Thyroid gland (tissue), 4 donors: Measurements from ENCODE around the gene EVA1A.

Source experiments
- POLR2A ChIP-seq, 2 donors: fragments of 450-650 bp; IDR thresholded peaks; one replicate each; pipeline ENCODE4 v1.6.1; 2017; ENCODE audit warnings: antibody characterized with exemption in 2 of 2, mild to moderate bottlenecking in 2 of 2, moderate library complexity in 1 of 2
- TF ChIP-seq, protein P1 (sequence below), 6 experiments: fragments of 200-600 bp in 3 of 6; fragments of 450-650 bp in 3 of 6; sonication (generic) in 3 of 6; IDR thresholded peaks; one replicate each; pipeline ENCODE4 v1.5.1; 2016 to 2019; ENCODE audit warnings: antibody characterized with exemption in 6 of 6, mild to moderate bottlenecking in 2 of 6, inconsistent platforms in 1 of 6, moderate library complexity in 1 of 6

DNA sequence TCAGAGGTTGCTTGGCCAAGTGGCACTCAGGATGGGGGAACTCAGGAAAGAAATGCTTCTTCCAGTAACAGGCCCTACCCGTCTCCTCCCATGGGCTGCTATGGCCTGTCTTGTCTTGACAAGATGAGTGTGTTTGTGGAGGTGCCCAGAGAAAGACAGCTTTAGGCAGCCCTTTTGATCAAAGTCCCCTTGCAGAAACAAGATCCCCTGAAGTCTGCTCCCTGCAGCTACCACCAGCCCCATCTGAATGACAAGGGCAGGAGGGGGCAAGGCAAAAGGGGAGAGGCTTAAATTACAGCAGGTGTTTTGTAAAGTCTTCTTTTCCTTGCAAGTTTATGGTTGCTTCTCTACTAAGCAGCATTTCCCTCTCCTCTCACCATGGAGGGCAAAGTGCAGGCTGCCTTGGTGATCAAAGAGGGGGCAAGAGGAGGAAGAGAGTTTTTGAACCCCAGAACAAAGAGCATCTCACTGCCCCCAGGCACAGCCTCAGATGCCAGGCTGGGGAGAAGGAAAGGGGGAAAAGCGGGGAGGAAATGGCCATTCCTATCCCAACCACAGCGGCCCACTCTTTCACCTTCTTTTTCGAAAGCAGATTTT lies 6.7 kb downstream of the EVA1A start:
- TF ChIP-seq POLR2A (IDR thresholded peaks at IDR 0.05) = no peak
- TF ChIP-seq, protein P1, sequence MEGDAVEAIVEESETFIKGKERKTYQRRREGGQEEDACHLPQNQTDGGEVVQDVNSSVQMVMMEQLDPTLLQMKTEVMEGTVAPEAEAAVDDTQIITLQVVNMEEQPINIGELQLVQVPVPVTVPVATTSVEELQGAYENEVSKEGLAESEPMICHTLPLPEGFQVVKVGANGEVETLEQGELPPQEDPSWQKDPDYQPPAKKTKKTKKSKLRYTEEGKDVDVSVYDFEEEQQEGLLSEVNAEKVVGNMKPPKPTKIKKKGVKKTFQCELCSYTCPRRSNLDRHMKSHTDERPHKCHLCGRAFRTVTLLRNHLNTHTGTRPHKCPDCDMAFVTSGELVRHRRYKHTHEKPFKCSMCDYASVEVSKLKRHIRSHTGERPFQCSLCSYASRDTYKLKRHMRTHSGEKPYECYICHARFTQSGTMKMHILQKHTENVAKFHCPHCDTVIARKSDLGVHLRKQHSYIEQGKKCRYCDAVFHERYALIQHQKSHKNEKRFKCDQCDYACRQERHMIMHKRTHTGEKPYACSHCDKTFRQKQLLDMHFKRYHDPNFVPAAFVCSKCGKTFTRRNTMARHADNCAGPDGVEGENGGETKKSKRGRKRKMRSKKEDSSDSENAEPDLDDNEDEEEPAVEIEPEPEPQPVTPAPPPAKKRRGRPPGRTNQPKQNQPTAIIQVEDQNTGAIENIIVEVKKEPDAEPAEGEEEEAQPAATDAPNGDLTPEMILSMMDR (IDR thresholded peaks at IDR 0.05) = no peak
